Heart left ventricle (tissue), 16 donors: ENCODE data around the gene KLHL7. TPM values are rescaled to one million over a fixed set of nuclear protein-coding genes. Genes with fewer than 3 reads are reported as not detected.
A peak's percentile ranks its signal among the peaks of the same experiment; 100 is the strongest.
"Not testable (repeated sequence)": the region's sequence is repeated elsewhere in the genome, so short reads cannot be mapped to it uniquely, and the experiment has no call there.

Experiments used
- ATAC-seq, 4 donors: fragments of 200-7000 bp; cut with Tn5 transposase; one replicate each; pipeline ENCODE4 v1.9.1; 2020 to 2022; ENCODE audit warnings: moderate library complexity in 4 of 4, mild to moderate bottlenecking in 3 of 4, moderate number of reproducible peaks in 1 of 4
- DNase-seq, 5 donors: peaks; one replicate each; pipeline ENCODE4 v3.0.0-alpha.2; 2020
- H3K27ac ChIP-seq, 12 donors: fragments of 200-600 bp; sonication (generic) in 4 of 12; one replicate each; pipeline versions ENCODE4 v1.5.0 to v1.8.0; 2016 to 2022; ENCODE audit warnings: mild to moderate bottlenecking in 2 of 12
- H3K27me3 ChIP-seq, 9 donors: fragments of 200-600 bp; sonication (generic) in 2 of 9; one replicate each; pipeline versions ENCODE4 v1.5.1 to v1.8.0; 2016 to 2022; ENCODE audit warnings: mild to moderate bottlenecking in 3 of 9
- H3K36me3 ChIP-seq, 9 donors: fragments of 200-600 bp; sonication (generic) in 2 of 9; one replicate each; pipeline versions ENCODE4 v1.5.0 to v1.8.0; 2018 to 2022; ENCODE audit warnings: mild to moderate bottlenecking in 2 of 9
- H3K4me1 ChIP-seq, 12 donors: fragments of 200-600 bp; sonication (generic) in 4 of 12; one replicate each; pipeline versions ENCODE4 v1.5.0 to v1.8.0; 2016 to 2022; ENCODE audit warnings: mild to moderate bottlenecking in 3 of 12
- H3K4me3 ChIP-seq, 12 donors: fragments of 200-600 bp; sonication (generic) in 4 of 12; one replicate each; pipeline versions ENCODE4 v1.5.0 to v1.8.0; 2017 to 2022; ENCODE audit warnings: mild to moderate bottlenecking in 9 of 12, moderate library complexity in 4 of 12
- H3K9me3 ChIP-seq, 12 donors: fragments of 200-600 bp; sonication (generic) in 4 of 12; one replicate each; pipeline versions ENCODE4 v1.5.0 to v1.8.0; 2016 to 2022; ENCODE audit warnings: mild to moderate bottlenecking in 1 of 12
- POLR2A ChIP-seq, 2 donors: fragments of 450-650 bp; IDR thresholded peaks; one replicate each; pipeline ENCODE4 v1.6.1; 2017; ENCODE audit warnings: antibody characterized with exemption in 2 of 2, mild to moderate bottlenecking in 2 of 2, moderate library complexity in 2 of 2
- WGBS, 4 donors: extraction: QIAGEN DNeasy Blood & Tissue Kit in 2 of 4; methylation state at CpG; one replicate each; pipeline versions ENCODE4 v1.1.5 to v1.1.7; 2013 to 2018; 5-methylcytosine and 5-hydroxymethylcytosine counted together
- intact Hi-C, 10 donors: fragments of 100-400 bp; cut with DNase I; formaldehyde crosslinking; loops; one replicate each; pipeline versions ENCODE4 v1.11.1 to v1.14.2; 2022
- polyA plus RNA-seq, 2 donors: library from polyadenylated mRNA; stranded (reverse); fragments of 200-250 nt; gene quantifications; one replicate each; pipeline ENCODE4 v1.2.3, GENCODE V29; 2013
- total RNA-seq, 9 donors: library from RNA; depleted of rRNA in 2 of 9; stranded (reverse); fragments of >200 nt in 2 of 9; fragmentation: NEBNext Ultra II Directional in 3 of 9; extraction: Animal tissue kit (Norgen Biotek cat#: 25700) in 3 of 9; gene quantifications; one replicate each; pipeline versions ENCODE4 v1.1.0 to v1.2.4, GENCODE V29; 2016 to 2023
- TF ChIP-seq, protein P1 (sequence below), 12 donors: fragments of 200-600 bp; sonication (generic) in 4 of 12; IDR thresholded peaks; one replicate each; pipeline versions ENCODE4 v1.5.0 to v1.8.0; 2018 to 2022; ENCODE audit warnings: antibody characterized with exemption in 12 of 12, mild to moderate bottlenecking in 5 of 12
- donor health status: ischemic (EF 13 %, LVEDD 7.1; RV severe dilation, severe dysfunction).
- donor health status: healthy with polysubstance abuse.
- donor health status: DM: no; HTN: yes; CAD: no.
- donor health status: DM: no; HTN: no; CAD: no.
- donor health status: ischemic (EF 25% LVEDD 6.9; RV normal size, moderate dysfunction).
- donor health status: ischemic (EF 25% LVEDD 5.7; RV mildly dilated, moderate dysfunction).
- donor health status: healthy.
- donor health status: DM: yes; HTN: yes; CAD: no.
- donor health status: ischemic (EF 35%, LVEDD 5.7; RV mildly dilated, moderate dysfunction).
- donor health status: nonischemic (EF 11% LVEDD 7.7; RV severe dilation, severe dysfunction).
- donor health status: DM: yes; HTN: yes; CAD: no.
- donor health status: PGD.
- donor health status: ischemic (EF 29% LVEDD 5.4; RV normal size, mild dysfunction).
- donor health status: nonischemic (EF 23%, LVEDD 6.1; RV moderate dilation, normal function).

Gene KLHL7
- total and polyA plus RNA-seq, 11 donors, result 48.0 to 159 (median 108) TPM

DNA sequence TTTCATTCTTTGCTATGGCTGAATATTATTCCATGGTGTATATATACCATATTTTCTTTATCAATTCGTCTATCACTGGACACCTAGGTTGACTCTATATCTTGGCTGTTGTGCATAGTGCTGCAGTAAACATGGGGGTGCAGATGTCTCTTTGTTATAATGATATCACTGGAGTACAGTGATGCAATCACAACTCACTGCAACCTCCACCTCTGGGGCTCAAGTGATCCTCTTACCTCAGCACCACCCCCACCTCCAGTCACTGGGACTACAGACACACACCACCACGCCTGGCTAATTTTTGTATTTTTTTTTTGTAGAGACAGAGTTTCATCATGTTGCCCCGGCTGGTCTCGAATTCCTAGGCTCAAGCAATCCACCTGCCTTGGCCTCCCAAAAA is 15.6 kb downstream of the KLHL7 start:
- Histone ChIP-seq H3K27me3 (no peaks in the 10 kb centered on the region), H3K4me1 (peaks cover 0 to 69% (median 16%) of the 10 kb centered on the region in 12 donors), H3K36me3 (peaks cover 0 to 37% (median 20%) of the 10 kb centered on the region in 9 donors), H3K9me3 (no peaks in the 10 kb centered on the region), H3K27ac (peak overlapping the region in 5 of 12 donors; percentile 24 to 85 (median 65)), H3K4me3 (no peak overlapping the region)
- ATAC-seq (no peak), DNase-seq (no peak)
- TF ChIP-seq, protein P1, sequence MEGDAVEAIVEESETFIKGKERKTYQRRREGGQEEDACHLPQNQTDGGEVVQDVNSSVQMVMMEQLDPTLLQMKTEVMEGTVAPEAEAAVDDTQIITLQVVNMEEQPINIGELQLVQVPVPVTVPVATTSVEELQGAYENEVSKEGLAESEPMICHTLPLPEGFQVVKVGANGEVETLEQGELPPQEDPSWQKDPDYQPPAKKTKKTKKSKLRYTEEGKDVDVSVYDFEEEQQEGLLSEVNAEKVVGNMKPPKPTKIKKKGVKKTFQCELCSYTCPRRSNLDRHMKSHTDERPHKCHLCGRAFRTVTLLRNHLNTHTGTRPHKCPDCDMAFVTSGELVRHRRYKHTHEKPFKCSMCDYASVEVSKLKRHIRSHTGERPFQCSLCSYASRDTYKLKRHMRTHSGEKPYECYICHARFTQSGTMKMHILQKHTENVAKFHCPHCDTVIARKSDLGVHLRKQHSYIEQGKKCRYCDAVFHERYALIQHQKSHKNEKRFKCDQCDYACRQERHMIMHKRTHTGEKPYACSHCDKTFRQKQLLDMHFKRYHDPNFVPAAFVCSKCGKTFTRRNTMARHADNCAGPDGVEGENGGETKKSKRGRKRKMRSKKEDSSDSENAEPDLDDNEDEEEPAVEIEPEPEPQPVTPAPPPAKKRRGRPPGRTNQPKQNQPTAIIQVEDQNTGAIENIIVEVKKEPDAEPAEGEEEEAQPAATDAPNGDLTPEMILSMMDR (IDR thresholded peaks at IDR 0.05), result no peak
- TF ChIP-seq POLR2A (IDR thresholded peaks at IDR 0.05), result no peak
- intact Hi-C loops, result no loop called here
- WGBS, 4 donors, result 87 to 90% (median 89%) methylated on average over 4 of the region's 4 CpGs

DNA sequence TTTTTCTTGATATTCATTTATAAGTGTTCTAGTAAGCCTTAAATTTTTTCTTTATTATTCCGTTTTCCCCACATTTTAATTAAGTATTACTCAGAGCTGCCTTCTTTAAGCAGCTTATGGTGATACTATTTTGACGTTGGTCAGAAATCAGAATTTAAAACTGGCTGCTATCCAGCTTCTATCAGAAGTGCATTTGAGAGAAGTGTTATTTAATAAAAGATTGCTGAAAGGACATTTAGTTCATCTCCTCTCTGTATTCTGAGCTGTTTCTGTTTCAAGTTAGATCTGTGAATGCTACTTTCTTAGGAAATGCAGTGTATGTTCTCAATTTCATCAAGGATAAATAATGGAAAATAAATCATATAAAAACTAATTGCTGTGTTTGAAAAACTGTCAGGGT is 17.4 kb downstream of the KLHL7 start:
- Histone ChIP-seq H3K36me3 (peaks cover 0 to 56% (median 38%) of the 10 kb centered on the region in 9 donors), H3K27ac (peak overlapping the region; percentile 4 to 85 (median 63)), H3K9me3 (no peaks in the 10 kb centered on the region), H3K4me3 (peak overlapping the region in 4 of 12 donors; percentile 4 to 21 (median 16)), H3K27me3 (no peaks in the 10 kb centered on the region), H3K4me1 (peaks cover 0 to 50% (median 7%) of the 10 kb centered on the region in 12 donors)
- 34 to 50% (median 47%) methylated on average over 2 of the region's 2 CpGs for WGBS, 4 donors
- intact Hi-C loops, result no loop called here
- TF ChIP-seq, protein P1 (IDR thresholded peaks at IDR 0.05), result no peak
- TF ChIP-seq POLR2A (IDR thresholded peaks at IDR 0.05), result no peak
- peak in 2 of 4 donors; percentile 37 to 52 for ATAC-seq
- DNase-seq, result no peak

DNA sequence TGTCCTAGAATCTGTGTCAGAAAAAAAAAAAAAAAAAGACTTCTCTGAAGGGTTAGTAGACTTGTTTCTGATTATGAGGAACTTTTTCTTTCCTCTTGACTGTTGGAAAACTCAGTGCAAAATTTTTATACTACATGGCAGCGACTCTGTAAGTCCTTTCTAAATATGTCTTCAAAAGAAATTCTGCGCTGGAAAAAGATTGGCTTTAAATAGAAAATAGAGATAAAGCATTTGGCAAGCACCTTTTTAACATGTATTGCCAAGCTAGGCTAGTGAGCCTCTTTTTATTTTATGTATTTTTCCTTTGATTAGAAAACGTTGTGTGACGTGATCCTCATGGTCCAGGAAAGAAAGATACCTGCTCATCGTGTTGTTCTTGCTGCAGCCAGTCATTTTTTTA is 17.9 kb downstream of the KLHL7 start:
- TF ChIP-seq, protein P1 (IDR thresholded peaks at IDR 0.05), result no peak
- TF ChIP-seq POLR2A (IDR thresholded peaks at IDR 0.05), result no peak
- intact Hi-C loops, result no loop called here
- Histone ChIP-seq H3K4me3 (peak overlapping the region in 4 of 12 donors; percentile 4 to 21 (median 16)), H3K9me3 (no peaks in the 10 kb centered on the region), H3K27me3 (no peaks in the 10 kb centered on the region), H3K4me1 (peaks cover 0 to 46% (median 7%) of the 10 kb centered on the region in 12 donors), H3K27ac (peak overlapping the region; percentile 4 to 85 (median 63)), H3K36me3 (peaks cover 0 to 60% (median 43%) of the 10 kb centered on the region in 9 donors)
- DNase-seq (no peak), ATAC-seq (peak; percentile 40 to 68 (median 48))
- 38 to 46% (median 45%) methylated on average over 5 of the region's 5 CpGs for WGBS, 4 donors

DNA sequence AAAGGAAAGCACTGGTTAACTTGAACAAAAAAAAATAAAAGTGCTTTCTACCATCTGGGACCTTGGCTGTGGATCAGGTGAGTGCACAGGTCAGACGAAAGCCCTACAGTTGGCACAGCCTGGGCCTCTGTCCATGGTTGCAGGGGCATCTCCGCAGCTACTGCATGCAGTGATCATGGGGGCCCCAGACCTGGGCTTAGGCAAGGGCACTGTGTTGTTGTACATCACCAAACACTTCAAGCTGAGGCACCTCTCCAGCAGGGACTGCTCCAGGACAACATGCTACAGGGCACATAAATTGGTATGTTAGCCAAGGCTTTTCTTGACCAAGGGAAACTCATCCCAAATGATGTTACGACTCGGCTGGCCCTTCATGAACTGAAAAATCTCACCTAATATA is 23.5 kb downstream of the KLHL7 start:
- TF ChIP-seq POLR2A (IDR thresholded peaks at IDR 0.05), result no peak
- TF ChIP-seq, protein P1 (IDR thresholded peaks at IDR 0.05), result no peak
- Histone ChIP-seq H3K9me3 (peaks cover 0 to 11% (median 0%) of the 10 kb centered on the region in 12 donors), H3K27me3 (no peaks in the 10 kb centered on the region), H3K36me3 (peaks cover 0 to 69% (median 52%) of the 10 kb centered on the region in 9 donors), H3K4me3 (no peak overlapping the region), H3K4me1 (peaks cover 0 to 12% (median 0%) of the 10 kb centered on the region in 12 donors), H3K27ac (peak overlapping the region in 11 of 12 donors; percentile 8 to 65 (median 45))
- intact Hi-C loops, result loop anchor here in 1 of 10 donors (5.0 kb wide), 1 partner anchor 33 kb away; no protein-coding TSS in a partner anchor
- WGBS, 4 donors, result 49 to 57% (median 53%) methylated on average over 4 of the region's 4 CpGs
- ATAC-seq, result peak; percentile 89 to 99 (median 94)
- peak; percentile 32 to 77 (median 48) for DNase-seq

DNA sequence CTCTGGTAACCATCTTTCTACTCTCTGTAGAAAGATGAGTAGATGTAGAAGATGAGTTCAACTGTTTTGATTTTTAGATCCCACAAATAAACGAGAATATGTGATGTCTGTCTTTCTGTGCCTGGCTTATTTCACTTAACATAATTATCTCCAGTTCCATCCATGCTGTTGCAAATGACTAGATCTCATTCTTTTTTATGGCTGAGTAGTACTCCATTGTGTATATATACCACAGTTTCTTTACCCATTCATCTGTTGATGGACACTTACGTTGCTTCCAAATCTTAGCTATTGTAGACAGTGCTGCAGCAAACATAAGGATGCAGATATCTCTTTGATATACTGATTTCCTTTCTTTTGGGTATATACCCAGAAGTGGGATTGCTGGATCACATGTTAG is 26.2 kb downstream of the KLHL7 start:
- Histone ChIP-seq H3K9me3 (peaks cover 0 to 11% (median 0%) of the 10 kb centered on the region in 12 donors), H3K36me3 (peaks cover 0 to 44% (median 26%) of the 10 kb centered on the region in 9 donors), H3K4me1 (peaks cover 0 to 32% (median 0%) of the 10 kb centered on the region in 12 donors)
- DNase-seq, H3K27ac ChIP-seq, intact Hi-C loops, H3K4me3 ChIP-seq, H3K27me3 ChIP-seq, ATAC-seq: not testable (repeated sequence)
- WGBS, 4 donors, result 94 to 96% (median 95%) methylated on average over 2 of the region's 2 CpGs
